ENCODE data around the gene GLB1L2. TPM values are rescaled to one million over a fixed set of nuclear protein-coding genes. Genes with fewer than 3 reads are reported as not detected.

Gene GLB1L2
- total and polyA plus RNA-seq, 2 of the 13 experiments (the other 11 are each of a cell fraction or from before 2014, with no cell fraction given): 0.59 to 0.69 TPM

GRCh38 chr11:134377876-134378275 lies 46.1 kb downstream of the GLB1L2 start (continued):
- TF ChIP-seq ATF1 (CRISPR knock-in tag; IDR thresholded peaks at IDR 0.05) (no peak), ZBTB7A (CRISPR knock-in tag; IDR thresholded peaks at IDR 0.05) (no peak), RFX3 (CRISPR knock-in tag; IDR thresholded peaks at IDR 0.05) (no peak)

DNA sequence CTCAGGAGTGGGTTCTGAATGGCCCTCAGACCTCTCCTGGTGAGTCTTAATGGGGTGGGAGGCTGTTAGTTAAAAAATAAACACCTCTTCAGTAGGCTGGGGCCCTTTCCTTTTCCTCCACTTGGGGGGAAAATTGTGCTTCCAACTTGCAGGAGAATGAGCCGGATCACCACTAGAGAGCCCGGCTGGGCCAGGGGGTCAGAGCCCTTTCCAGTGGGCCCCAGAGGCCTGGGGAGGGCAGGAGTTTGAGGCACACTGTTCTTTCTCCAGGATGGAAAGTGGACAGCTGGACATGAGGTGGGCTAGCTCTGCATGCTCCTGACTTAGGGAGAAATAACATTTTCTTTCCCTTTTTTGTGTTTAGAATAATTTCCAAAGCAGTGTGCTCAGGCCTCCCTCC lies 47.5 kb downstream of the GLB1L2 start:
- no TSS peak for BruUV-seq (replicated peaks)
- Histone ChIP-seq H2AFZ (ENCODE audit: low read length) (no peak overlapping the region), H3K79me2 (ENCODE audit: insufficient read depth, low read length) (no peaks in the 10 kb centered on the region), H3K36me3 (replicated peaks in 1 of 2; ENCODE audit: control insufficient read depth in 1 of 2, insufficient read depth in 2 of 2, low read length in 2 of 2) (no peaks in the 10 kb centered on the region), H3K4me2 (ENCODE audit: low read depth, low read length) (no peak overlapping the region), H3K4me1 (ENCODE audit: insufficient read depth, low read length) (no peaks in the 10 kb centered on the region), H4K20me1 (ENCODE audit: insufficient read depth, low read length) (no peaks in the 10 kb centered on the region), H3K9me3 (ENCODE audit: low read length) (no peaks in the 10 kb centered on the region), H3K27ac (ENCODE audit: extremely low read length, insufficient read depth, low read length) (no peak overlapping the region), H3K9ac (ENCODE audit: insufficient read depth, low read depth, low read length) (no peak overlapping the region), H3K27me3 (ENCODE audit: control insufficient read depth in 1 of 2, insufficient read depth in 2 of 2, low read length in 2 of 2) (peaks cover 6 to 24% of the 10 kb centered on the region in 2 experiments; a peak in 3 of 5 replicates), H3K4me3 (replicated peaks in 1 of 3; ENCODE audit: insufficient read depth in 1 of 3, low read depth in 2 of 3, low read length in 3 of 3) (no peak overlapping the region)
- ChIA-PET POLR2A (no interaction called here), CTCF (ENCODE audit: low intra/inter-chr PET ratio, low total read pairs) (no interaction called here)
- FAIRE-seq (no peak), ATAC-seq (no peak), DNase-seq (ENCODE audit: low spot score) (no peak)
- WGBS (ENCODE audit: low lambda C conversion rate): 0% methylated on average over 2 of the region's 2 CpGs
- in situ Hi-C loops (cut with HindIII; ENCODE audit: extremely low pct_ligation_motif_present, low pct_unique_long_range_greater_than_20kb) (no loop called here), intact Hi-C loops (cut with micrococcal nuclease; ENCODE audit: unreplicated experiment) (no loop called here)
- TF ChIP-seq NONO (IDR thresholded peaks at IDR 0.05) (no peak), NONO (CRISPR knock-in tag; conservative IDR thresholded peaks at IDR 0.05) (no peak), RFXAP (CRISPR knock-in tag; IDR thresholded peaks at IDR 0.05; ENCODE audit: borderline replicate concordance) (no peak), ZKSCAN5 (CRISPR knock-in tag; IDR thresholded peaks at IDR 0.05) (no peak), ZNF720 (CRISPR knock-in tag; IDR thresholded peaks at IDR 0.05) (no peak), TEAD3 (CRISPR knock-in tag; optimal IDR thresholded peaks at IDR 0.05; ENCODE audit: borderline replicate concordance) (no peak), HNF4G (IDR thresholded peaks at IDR 0.05; ENCODE audit: borderline replicate concordance, low read depth, low read length) (no peak), HNF4G (CRISPR knock-in tag; IDR thresholded peaks at IDR 0.05; ENCODE audit: borderline replicate concordance, low read depth) (no peak), ATAD3A (CRISPR knock-in tag; IDR thresholded peaks at IDR 0.05) (no peak), ZNF567 (CRISPR knock-in tag; IDR thresholded peaks at IDR 0.05; ENCODE audit: borderline replicate concordance) (no peak), ZNF543 (CRISPR knock-in tag; IDR thresholded peaks at IDR 0.05) (no peak), HHEX (CRISPR knock-in tag; IDR thresholded peaks at IDR 0.05) (no peak), NFATC3 (CRISPR knock-in tag; IDR thresholded peaks at IDR 0.05) (no peak), FOSL1 (CRISPR knock-in tag; IDR thresholded peaks at IDR 0.05; ENCODE audit: borderline replicate concordance) (no peak), BORCS8-MEF2B (CRISPR knock-in tag; IDR thresholded peaks at IDR 0.05) (no peak), KAT8 (CRISPR knock-in tag; IDR thresholded peaks at IDR 0.05) (no peak), PAF1 (CRISPR knock-in tag; IDR thresholded peaks at IDR 0.05) (no peak), RBFOX2 (IDR thresholded peaks at IDR 0.05; ENCODE audit: low read depth, low read length) (no peak), NFIB (CRISPR knock-in tag; IDR thresholded peaks at IDR 0.05; ENCODE audit: borderline replicate concordance) (no peak)
- TF ChIP-seq, protein P1, sequence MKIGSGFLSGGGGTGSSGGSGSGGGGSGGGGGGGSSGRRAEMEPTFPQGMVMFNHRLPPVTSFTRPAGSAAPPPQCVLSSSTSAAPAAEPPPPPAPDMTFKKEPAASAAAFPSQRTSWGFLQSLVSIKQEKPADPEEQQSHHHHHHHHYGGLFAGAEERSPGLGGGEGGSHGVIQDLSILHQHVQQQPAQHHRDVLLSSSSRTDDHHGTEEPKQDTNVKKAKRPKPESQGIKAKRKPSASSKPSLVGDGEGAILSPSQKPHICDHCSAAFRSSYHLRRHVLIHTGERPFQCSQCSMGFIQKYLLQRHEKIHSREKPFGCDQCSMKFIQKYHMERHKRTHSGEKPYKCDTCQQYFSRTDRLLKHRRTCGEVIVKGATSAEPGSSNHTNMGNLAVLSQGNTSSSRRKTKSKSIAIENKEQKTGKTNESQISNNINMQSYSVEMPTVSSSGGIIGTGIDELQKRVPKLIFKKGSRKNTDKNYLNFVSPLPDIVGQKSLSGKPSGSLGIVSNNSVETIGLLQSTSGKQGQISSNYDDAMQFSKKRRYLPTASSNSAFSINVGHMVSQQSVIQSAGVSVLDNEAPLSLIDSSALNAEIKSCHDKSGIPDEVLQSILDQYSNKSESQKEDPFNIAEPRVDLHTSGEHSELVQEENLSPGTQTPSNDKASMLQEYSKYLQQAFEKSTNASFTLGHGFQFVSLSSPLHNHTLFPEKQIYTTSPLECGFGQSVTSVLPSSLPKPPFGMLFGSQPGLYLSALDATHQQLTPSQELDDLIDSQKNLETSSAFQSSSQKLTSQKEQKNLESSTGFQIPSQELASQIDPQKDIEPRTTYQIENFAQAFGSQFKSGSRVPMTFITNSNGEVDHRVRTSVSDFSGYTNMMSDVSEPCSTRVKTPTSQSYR (CRISPR knock-in tag; IDR thresholded peaks at IDR 0.05; ENCODE audit: borderline replicate concordance): no peak
- TF ChIP-seq, protein P2, sequence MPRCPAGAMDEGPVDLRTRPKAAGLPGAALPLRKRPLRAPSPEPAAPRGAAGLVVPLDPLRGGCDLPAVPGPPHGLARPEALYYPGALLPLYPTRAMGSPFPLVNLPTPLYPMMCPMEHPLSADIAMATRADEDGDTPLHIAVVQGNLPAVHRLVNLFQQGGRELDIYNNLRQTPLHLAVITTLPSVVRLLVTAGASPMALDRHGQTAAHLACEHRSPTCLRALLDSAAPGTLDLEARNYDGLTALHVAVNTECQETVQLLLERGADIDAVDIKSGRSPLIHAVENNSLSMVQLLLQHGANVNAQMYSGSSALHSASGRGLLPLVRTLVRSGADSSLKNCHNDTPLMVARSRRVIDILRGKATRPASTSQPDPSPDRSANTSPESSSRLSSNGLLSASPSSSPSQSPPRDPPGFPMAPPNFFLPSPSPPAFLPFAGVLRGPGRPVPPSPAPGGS (CRISPR knock-in tag; IDR thresholded peaks at IDR 0.05): no peak
